Tibial artery (tissue), 4 donors: ENCODE measurements around the gene FAM153A.
"Not testable (repeated sequence)": the region's sequence is repeated elsewhere in the genome, so short reads cannot be mapped to it uniquely, and the experiment has no call there.

Experiments
- DNase-seq, 2 donors: peaks; one replicate each; pipeline ENCODE4 v3.0.0-alpha.2; 2019
- H3K27ac ChIP-seq, 2 donors: fragments of 200-600 bp; sonication (generic) in 1 of 2; 1 replicate in 1 of 2; 2 replicates in 1 of 2; pipeline ENCODE4 v1.5.1; 2018 to 2019; ENCODE audit warnings: mild to moderate bottlenecking in 1 of 2
- H3K27me3 ChIP-seq, 2 donors: fragments of 200-600 bp; sonication (generic) in 1 of 2; one replicate each; pipeline versions ENCODE4 v1.5.1 to v1.6.0; 2016 to 2019
- H3K36me3 ChIP-seq, 3 donors: fragments of 200-600 bp; sonication (generic) in 2 of 3; one replicate each; pipeline ENCODE4 v1.5.1; 2016 to 2019; ENCODE audit warnings: mild to moderate bottlenecking in 2 of 3
- H3K4me1 ChIP-seq, 4 donors: fragments of 200-600 bp; sonication (generic) in 2 of 4; 1 replicate in 3 of 4; 2 replicates in 1 of 4; pipeline ENCODE4 v1.5.1; 2016 to 2019
- H3K4me3 ChIP-seq, 2 donors: fragments of 200-600 bp; sonication (generic) in 1 of 2; 1 replicate in 1 of 2; 2 replicates in 1 of 2; pipeline ENCODE4 v1.5.1; 2018 to 2019; ENCODE audit warnings: mild to moderate bottlenecking in 2 of 2
- H3K9me3 ChIP-seq, 3 donors: fragments of 200-600 bp; sonication (generic) in 1 of 3; one replicate each; pipeline ENCODE4 v1.5.1; 2016 to 2019
- intact Hi-C: fragments of 100-400 bp; cut with DNase I; formaldehyde crosslinking; loops from one replicate; pipeline ENCODE4 v1.15.0; 2023; ENCODE audit warnings: low total_unique reads

FAM153A gene

GRCh38 chr5:177793272-177793671, 10.6 kb upstream of the FAM153A start:
- DNase-seq, H3K4me1 ChIP-seq, H3K27me3 ChIP-seq, H3K9me3 ChIP-seq, intact Hi-C loops, H3K36me3 ChIP-seq, H3K27ac ChIP-seq, H3K4me3 ChIP-seq: not testable (repeated sequence)

- H3K4me3 ChIP-seq, H3K9me3 ChIP-seq, H3K27ac ChIP-seq: not testable (repeated sequence)
These were observed 8.9 kb upstream of the FAM153A start for GRCh38 chr5:177791649-177792048.

DNA sequence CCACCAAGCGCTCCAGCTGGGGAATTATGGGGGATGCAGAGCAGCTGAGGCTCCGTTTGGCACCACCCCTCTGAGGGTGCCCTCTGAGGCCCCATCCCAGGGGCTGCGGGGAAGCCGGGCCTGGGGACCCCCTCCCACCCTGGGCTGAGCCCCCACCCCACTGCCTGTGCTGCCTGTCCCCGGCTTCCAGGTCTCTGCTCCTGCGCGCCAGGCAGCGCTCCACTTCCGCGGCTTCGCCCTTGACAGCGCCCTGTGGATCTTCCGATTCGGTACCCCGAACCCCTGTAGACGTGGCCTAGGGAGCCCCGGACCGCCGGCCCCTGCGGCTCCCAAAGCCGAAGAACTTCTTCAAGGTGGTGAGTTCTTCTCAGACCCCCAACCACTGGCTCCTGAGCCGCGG, 530 bp downstream of the FAM153A start:
- H3K4me3 ChIP-seq, H3K4me1 ChIP-seq, H3K27ac ChIP-seq, H3K36me3 ChIP-seq, H3K27me3 ChIP-seq, intact Hi-C loops, DNase-seq, H3K9me3 ChIP-seq: not testable (repeated sequence)

More at GRCh38 chr5:177791649-177792048, 8.9 kb upstream of the FAM153A start:
- DNase-seq, H3K4me1 ChIP-seq, H3K27me3 ChIP-seq, H3K36me3 ChIP-seq, intact Hi-C loops: not testable (repeated sequence)

GRCh38 chr5:177771206-177771605, 11.5 kb downstream of the FAM153A start:
- H3K36me3 ChIP-seq, H3K4me3 ChIP-seq, H3K27ac ChIP-seq, DNase-seq, H3K4me1 ChIP-seq, intact Hi-C loops, H3K9me3 ChIP-seq, H3K27me3 ChIP-seq: not testable (repeated sequence)

GRCh38 chr5:177770646-177771045, 12.1 kb downstream of the FAM153A start:
- intact Hi-C loops, H3K9me3 ChIP-seq, DNase-seq, H3K27ac ChIP-seq, H3K27me3 ChIP-seq, H3K4me1 ChIP-seq, H3K4me3 ChIP-seq, H3K36me3 ChIP-seq: not testable (repeated sequence)

- H3K4me3 ChIP-seq, H3K36me3 ChIP-seq, DNase-seq, H3K27me3 ChIP-seq, intact Hi-C loops, H3K27ac ChIP-seq, H3K4me1 ChIP-seq, H3K9me3 ChIP-seq: not testable (repeated sequence)
These were observed 18.8 kb downstream of the FAM153A start for GRCh38 chr5:177763737-177764508.

DNA sequence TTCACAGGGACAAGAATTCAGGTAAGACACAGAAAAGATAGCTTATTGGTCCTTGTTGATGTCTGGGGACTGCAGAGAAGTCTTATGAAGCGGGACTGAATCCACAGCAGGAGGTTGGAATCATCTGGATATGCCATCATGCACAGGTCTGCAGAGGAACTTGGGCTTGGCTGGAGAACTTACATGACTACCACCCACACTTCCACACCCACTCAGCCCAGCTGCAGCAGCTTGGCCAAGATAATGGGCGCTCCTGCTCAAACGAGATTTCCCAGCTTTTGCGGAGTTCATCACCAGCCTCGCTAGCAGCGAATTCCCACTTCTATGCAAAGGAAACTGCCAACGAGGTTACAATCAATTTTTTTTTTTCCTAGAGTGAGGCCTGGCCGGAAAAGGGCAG, 21.7 kb downstream of the FAM153A start:
- H3K27ac ChIP-seq, H3K4me1 ChIP-seq, H3K4me3 ChIP-seq, DNase-seq, intact Hi-C loops, H3K9me3 ChIP-seq, H3K27me3 ChIP-seq, H3K36me3 ChIP-seq: not testable (repeated sequence)

DNA sequence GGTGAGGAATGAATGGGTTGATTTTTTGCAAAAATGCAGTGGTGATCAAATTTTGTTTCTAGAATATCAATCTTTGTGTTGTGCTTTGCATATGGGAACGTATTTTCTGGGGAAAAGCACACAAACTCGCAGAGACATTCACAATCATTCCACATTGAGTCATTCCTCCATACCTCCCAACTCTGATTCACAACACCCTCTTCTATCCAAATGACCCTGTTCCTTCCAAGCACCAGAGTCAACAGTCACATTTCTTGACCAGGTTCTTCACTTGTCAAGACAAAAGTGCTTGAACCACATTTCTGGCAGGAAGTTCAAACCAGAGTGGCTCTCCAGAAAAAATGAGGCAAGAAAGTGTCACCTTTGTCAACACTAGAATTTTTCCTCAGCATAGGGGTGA, 35.3 kb downstream of the FAM153A start:
- DNase-seq, H3K27me3 ChIP-seq, H3K36me3 ChIP-seq, H3K4me3 ChIP-seq, intact Hi-C loops, H3K4me1 ChIP-seq, H3K27ac ChIP-seq, H3K9me3 ChIP-seq: not testable (repeated sequence)

DNA sequence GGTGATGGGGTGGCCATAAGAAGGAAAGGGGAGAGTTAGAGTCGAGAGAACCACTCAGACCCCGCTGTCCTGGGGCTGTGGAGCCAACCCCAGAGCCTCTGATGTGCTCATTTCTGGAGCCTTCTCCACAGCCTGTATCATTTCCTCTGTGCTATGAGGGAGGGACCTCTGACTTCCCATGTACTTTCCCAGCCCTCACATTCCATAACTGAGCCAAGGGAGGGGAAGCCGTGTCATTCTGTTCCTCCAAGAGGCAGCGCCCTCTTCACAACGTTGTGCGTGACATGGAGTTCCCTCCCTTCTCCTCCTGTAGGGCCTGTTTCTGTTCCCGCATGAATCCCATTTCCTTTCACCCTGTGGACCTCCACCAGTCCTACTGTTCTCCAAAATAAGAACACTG, 57.8 kb downstream of the FAM153A start:
- intact Hi-C loops, H3K27ac ChIP-seq, H3K4me1 ChIP-seq, DNase-seq, H3K4me3 ChIP-seq, H3K9me3 ChIP-seq, H3K36me3 ChIP-seq, H3K27me3 ChIP-seq: not testable (repeated sequence)

- H3K36me3 ChIP-seq, intact Hi-C loops, H3K4me1 ChIP-seq, H3K9me3 ChIP-seq, H3K27me3 ChIP-seq, DNase-seq, H3K27ac ChIP-seq, H3K4me3 ChIP-seq: not testable (repeated sequence)
These were observed 58.7 kb downstream of the FAM153A start for GRCh38 chr5:177723831-177724485.

DNA sequence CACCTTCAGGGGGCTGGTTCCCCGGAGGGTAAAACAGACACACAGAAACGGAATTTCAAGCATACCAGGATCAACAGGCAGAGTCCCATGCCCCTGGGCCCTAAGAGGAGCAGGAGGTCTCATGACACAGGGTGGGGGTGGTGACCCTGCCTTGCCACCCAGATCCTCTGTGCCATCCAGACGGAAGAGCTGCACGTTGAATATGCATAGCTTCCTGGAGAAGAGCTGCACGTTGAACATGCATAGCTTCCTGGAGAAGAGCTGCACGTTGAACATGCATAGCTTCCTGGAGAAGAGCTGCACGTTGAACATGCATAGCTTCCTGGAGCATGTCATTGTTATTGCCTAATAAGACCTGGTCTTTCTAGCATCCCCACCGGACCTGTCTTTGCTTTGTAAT, 59.9 kb downstream of the FAM153A start:
- H3K4me3 ChIP-seq, H3K4me1 ChIP-seq, H3K36me3 ChIP-seq, intact Hi-C loops, H3K27ac ChIP-seq, H3K9me3 ChIP-seq, H3K27me3 ChIP-seq, DNase-seq: not testable (repeated sequence)

GRCh38 chr5:177719989-177720388, 62.7 kb downstream of the FAM153A start:
- H3K4me3 ChIP-seq, H3K4me1 ChIP-seq, H3K36me3 ChIP-seq, H3K27me3 ChIP-seq, intact Hi-C loops, H3K9me3 ChIP-seq, H3K27ac ChIP-seq, DNase-seq: not testable (repeated sequence)

DNA sequence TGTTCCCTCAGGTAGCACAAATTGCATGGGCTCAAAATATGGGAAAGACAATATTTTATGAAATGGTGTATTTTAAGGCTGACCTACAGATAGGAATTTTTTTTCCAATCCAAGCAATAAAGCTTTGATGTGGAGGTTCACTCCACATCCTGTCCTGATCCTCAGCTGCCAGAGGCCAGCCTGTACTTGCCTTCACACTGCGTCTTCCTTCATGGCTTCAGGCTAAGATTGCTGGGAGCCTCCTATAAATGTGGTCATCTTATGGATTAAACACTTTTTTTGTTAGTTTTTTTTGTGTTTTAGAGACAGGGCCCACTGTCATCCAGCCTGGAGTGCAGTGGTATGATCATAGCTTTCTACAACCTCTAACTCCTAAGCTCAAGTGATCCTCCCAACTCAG, 67.3 kb downstream of the FAM153A start:
- intact Hi-C loops, H3K4me3 ChIP-seq: not testable (repeated sequence)

GRCh38 chr5:177696100-177696499, 86.6 kb downstream of the FAM153A start:
- H3K9me3 ChIP-seq, intact Hi-C loops, H3K27ac ChIP-seq, DNase-seq, H3K27me3 ChIP-seq, H3K36me3 ChIP-seq, H3K4me1 ChIP-seq, H3K4me3 ChIP-seq: not testable (repeated sequence)

More for the DNA sequence above, 67.3 kb downstream of the FAM153A start:
- not testable (repeated sequence) for H3K4me1 ChIP-seq, H3K27ac ChIP-seq, DNase-seq, H3K9me3 ChIP-seq, H3K36me3 ChIP-seq, H3K27me3 ChIP-seq
